ENCODE data around the gene MYO9A.

Gene MYO9A

DNA sequence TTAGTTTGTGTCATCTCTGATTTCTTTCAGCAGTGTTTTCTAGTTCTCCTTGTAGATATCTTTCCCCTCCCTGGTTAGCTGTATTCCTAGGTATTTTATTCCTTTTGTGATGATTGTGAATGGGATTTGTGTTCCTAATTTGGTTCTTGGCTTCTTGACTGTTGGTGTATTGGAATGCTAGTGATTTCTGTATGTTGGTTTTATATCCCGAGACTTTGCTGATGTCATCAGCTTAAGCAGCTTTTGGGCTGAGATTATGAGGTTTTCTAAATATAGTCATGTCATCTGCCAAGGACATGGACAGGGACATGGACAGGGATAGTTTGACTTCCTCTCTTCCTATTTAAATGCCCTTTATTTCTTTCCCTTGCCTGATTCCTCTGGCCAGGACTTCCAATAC is 35.8 kb downstream of the MYO9A start:
- no peak overlapping the region for H2AFZ ChIP-seq (ENCODE audit: low read depth, low read length)
- no peaks in the 10 kb centered on the region for H4K20me1 ChIP-seq (ENCODE audit: insufficient read depth, low read length)
- no peak overlapping the region for H3K4me2 ChIP-seq (ENCODE audit: insufficient read depth, low read length)
- H3K79me2 ChIP-seq (ENCODE audit: insufficient read depth, low read length) = no peaks in the 10 kb centered on the region
- no peaks in the 10 kb centered on the region for H3K36me3 ChIP-seq (ENCODE audit: insufficient read depth, low read length)
- H3K9ac ChIP-seq (ENCODE audit: low read depth, low read length) = no peak overlapping the region
- no peak overlapping the region for H3K27ac ChIP-seq (ENCODE audit: low read length)
- no peaks in the 10 kb centered on the region for H3K9me3 ChIP-seq (ENCODE audit: insufficient read depth, low read length, severe bottlenecking)
- DNase-seq = no peak
- H3K4me1 ChIP-seq (ENCODE audit: insufficient read depth, low read length) = peaks cover 4% of the 10 kb centered on the region
- TF ChIP-seq EZH2 (IDR thresholded peaks at IDR 0.05; ENCODE audit: borderline replicate concordance, low read depth, low read length, severe bottlenecking) (no peak), CTCF (IDR thresholded peaks at IDR 0.05; ENCODE audit: borderline replicate concordance, extremely low read depth, low read length, poor library complexity, severe bottlenecking) (no peak)
- no peak for ATAC-seq (ENCODE audit: insufficient read depth, low read depth)
- H3K27me3 ChIP-seq (ENCODE audit: insufficient read depth, low read length, poor library complexity) = no peaks in the 10 kb centered on the region
- H3K4me3 ChIP-seq (ENCODE audit: low read depth in 1 of 2, low read length in 2 of 2) = no peak overlapping the region

DNA sequence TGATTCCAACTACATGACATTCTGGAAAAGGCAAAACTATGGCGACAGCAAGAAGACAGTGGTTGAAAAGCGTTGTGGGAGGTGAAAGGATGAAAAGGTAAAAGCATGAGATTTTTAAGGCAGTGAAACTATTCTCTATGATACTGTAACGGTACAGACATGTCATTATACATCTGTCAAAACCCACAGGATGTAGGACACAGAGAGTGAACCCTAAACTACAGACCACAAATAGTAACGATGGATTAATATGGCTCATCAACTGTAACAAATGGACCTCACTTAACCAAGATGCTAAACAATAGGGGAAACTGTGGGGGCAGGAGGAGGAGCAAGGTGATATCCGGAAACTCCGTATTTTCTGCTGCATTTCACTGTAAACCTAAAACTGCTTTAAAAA is 39.1 kb downstream of the MYO9A start:
- no peak for DNase-seq

DNA sequence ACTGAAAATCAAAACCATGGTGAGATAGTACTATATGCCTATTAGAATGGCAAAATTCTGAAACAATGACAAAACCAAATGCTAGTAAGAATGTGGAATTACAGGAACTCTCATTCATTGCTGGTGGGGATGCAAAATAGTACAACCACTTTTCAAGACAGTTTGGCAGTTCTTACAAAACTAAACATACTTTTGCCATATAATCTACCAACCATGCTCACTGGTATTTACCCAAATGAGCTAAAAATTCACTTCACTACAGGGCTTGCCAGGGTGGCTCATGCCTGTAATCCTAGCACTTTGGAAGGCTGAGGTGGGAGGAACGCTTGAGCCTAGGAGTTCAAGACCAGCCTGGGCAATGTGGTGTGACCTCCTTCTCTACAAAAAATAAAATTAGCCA is 40.0 kb downstream of the MYO9A start:
- peaks cover 2% of the 10 kb centered on the region; the same call in 1 of the 2 replicates for H3K79me2 ChIP-seq (ENCODE audit: insufficient read depth, low read length)
- H3K4me3 ChIP-seq (ENCODE audit: low read depth in 1 of 2, low read length in 2 of 2) = no peak overlapping the region
- no peaks in the 10 kb centered on the region for H3K27me3 ChIP-seq (ENCODE audit: insufficient read depth, low read length, poor library complexity)
- H3K4me1 ChIP-seq (ENCODE audit: insufficient read depth, low read length) = peaks cover 4% of the 10 kb centered on the region
- ATAC-seq (ENCODE audit: insufficient read depth, low read depth) = no peak
- no peaks in the 10 kb centered on the region for H3K36me3 ChIP-seq (ENCODE audit: insufficient read depth, low read length)
- no peak overlapping the region for H2AFZ ChIP-seq (ENCODE audit: low read depth, low read length)
- no peaks in the 10 kb centered on the region for H3K9me3 ChIP-seq (ENCODE audit: insufficient read depth, low read length, severe bottlenecking)
- no peak overlapping the region for H3K27ac ChIP-seq (ENCODE audit: low read length)
- no peak overlapping the region for H3K4me2 ChIP-seq (ENCODE audit: insufficient read depth, low read length)
- no peaks in the 10 kb centered on the region for H4K20me1 ChIP-seq (ENCODE audit: insufficient read depth, low read length)
- TF ChIP-seq EZH2 (IDR thresholded peaks at IDR 0.05; ENCODE audit: borderline replicate concordance, low read depth, low read length, severe bottlenecking) = no peak
- no peak for TF ChIP-seq CTCF (IDR thresholded peaks at IDR 0.05; ENCODE audit: borderline replicate concordance, extremely low read depth, low read length, poor library complexity, severe bottlenecking)
- DNase-seq = no peak
- H3K9ac ChIP-seq (ENCODE audit: low read depth, low read length) = no peak overlapping the region

More for the DNA sequence above, 39.1 kb downstream of the MYO9A start:
- peaks cover 2% of the 10 kb centered on the region; the same call in 1 of the 2 replicates for H3K79me2 ChIP-seq (ENCODE audit: insufficient read depth, low read length)
- no peak overlapping the region for H3K27ac ChIP-seq (ENCODE audit: low read length)
- no peaks in the 10 kb centered on the region for H3K36me3 ChIP-seq (ENCODE audit: insufficient read depth, low read length)
- no peaks in the 10 kb centered on the region for H3K27me3 ChIP-seq (ENCODE audit: insufficient read depth, low read length, poor library complexity)
- H3K4me2 ChIP-seq (ENCODE audit: insufficient read depth, low read length) = no peak overlapping the region
- no peak overlapping the region for H3K9ac ChIP-seq (ENCODE audit: low read depth, low read length)
- H3K4me1 ChIP-seq (ENCODE audit: insufficient read depth, low read length) = peaks cover 4% of the 10 kb centered on the region
- H4K20me1 ChIP-seq (ENCODE audit: insufficient read depth, low read length) = no peaks in the 10 kb centered on the region
- no peak overlapping the region for H3K4me3 ChIP-seq (ENCODE audit: low read depth in 1 of 2, low read length in 2 of 2)
- TF ChIP-seq CTCF (IDR thresholded peaks at IDR 0.05; ENCODE audit: borderline replicate concordance, extremely low read depth, low read length, poor library complexity, severe bottlenecking) (no peak), EZH2 (IDR thresholded peaks at IDR 0.05; ENCODE audit: borderline replicate concordance, low read depth, low read length, severe bottlenecking) (no peak)
- no peaks in the 10 kb centered on the region for H3K9me3 ChIP-seq (ENCODE audit: insufficient read depth, low read length, severe bottlenecking)
- no peak overlapping the region for H2AFZ ChIP-seq (ENCODE audit: low read depth, low read length)
- ATAC-seq (ENCODE audit: insufficient read depth, low read depth) = peak; percentile 69
